Psoas muscle (tissue), 8 donors: Measurements from ENCODE around the gene TUFT1. TPM values are rescaled to one million over a fixed set of nuclear protein-coding genes. Genes with fewer than 3 reads are reported as not detected.
A peak's percentile ranks its signal among the peaks of the same experiment; 100 is the strongest.

Experiments used
- ATAC-seq, 4 donors: fragments of 200-7000 bp; cut with Tn5 transposase; one replicate each; pipeline ENCODE4 v1.9.1; 2020; ENCODE audit warnings: moderate library complexity in 3 of 4, mild to moderate bottlenecking in 2 of 4
- DNase-seq, 2 donors: peaks; one replicate each; pipeline ENCODE4 v3.0.0-alpha.2; 2020
- H3K27ac ChIP-seq: fragments of 200-600 bp; one replicate; pipeline ENCODE4 v1.8.0; 2022
- H3K27me3 ChIP-seq, 3 donors: fragments of 200-600 bp in 1 of 3; one replicate each; pipeline versions ENCODE4 v1.6.1 to v1.8.0; 2013 to 2022; ENCODE audit warnings: low read length in 2 of 3, mild to moderate bottlenecking in 2 of 3, moderate library complexity in 1 of 3; ENCODE audit not compliant: insufficient read depth in 3 of 3
- H3K36me3 ChIP-seq, 2 donors: fragments of 200-600 bp in 1 of 2; one replicate each; pipeline versions ENCODE4 v1.6.1 to v1.8.0; 2013 to 2022; ENCODE audit warnings: low read depth in 1 of 2, mild to moderate bottlenecking in 1 of 2, moderate library complexity in 1 of 2; ENCODE audit not compliant: insufficient read depth in 1 of 2
- H3K4me1 ChIP-seq: fragments of 200-600 bp; one replicate; pipeline ENCODE4 v1.8.0; 2022
- H3K4me3 ChIP-seq: fragments of 200-600 bp; one replicate; pipeline ENCODE4 v1.8.0; 2022; ENCODE audit warnings: mild to moderate bottlenecking
- H3K9me3 ChIP-seq: fragments of 200-600 bp; one replicate; pipeline ENCODE4 v1.8.0; 2022
- CTCF ChIP-seq: fragments of 200-600 bp; IDR thresholded peaks from one replicate; pipeline ENCODE4 v1.8.0; 2022; ENCODE audit warnings: antibody characterized with exemption
- WGBS, 3 donors: extraction: QIAGEN DNeasy Blood & Tissue Kit; methylation state at CpG; one replicate each; pipeline versions ENCODE4 v1.1.6 to v1.1.7; 2013; 5-methylcytosine and 5-hydroxymethylcytosine counted together
- intact Hi-C, 2 donors: fragments of 100-400 bp; cut with DNase I; formaldehyde crosslinking; loops; one replicate each; pipeline versions ENCODE4 v1.11.0 to v1.14.2; 2022
- long read RNA-seq, 2 donors: library from polyadenylated mRNA; unstranded; transcript quantifications; one replicate each; pipeline ENCODE4 v2.0.0, GENCODE V29; 2021
- polyA plus RNA-seq, 3 donors: library from polyadenylated mRNA; stranded (reverse); fragments of 200-250 nt; gene quantifications; one replicate each; pipeline ENCODE4 v1.2.3, GENCODE V29; 2013
- total RNA-seq, 4 donors: library from RNA; stranded (reverse); fragmentation: NEBNext Ultra II Directional in 2 of 4; extraction: Animal tissue kit (Norgen Biotek cat#: 25700) in 2 of 4; gene quantifications; one replicate each; pipeline versions ENCODE4 v1.2.1 to v1.2.4, GENCODE V29; 2021 to 2023
- donor health status: healthy with polysubstance abuse.
- donor health status: DM: no; HTN: no; CAD: no; lungs with moderate emphysema.
- donor health status: Bipolar disorder and iron deficiency.
- donor health status: healthy.
- donor health status: DM: yes; HTN: yes; CAD: no.
- donor health status: DM: no; HTN: no; CAD: no.
- donor health status: DM: no; HTN: no; CAD: no.
- donor health status: DM: yes; HTN: yes; CAD: no.

Gene TUFT1, protein sequence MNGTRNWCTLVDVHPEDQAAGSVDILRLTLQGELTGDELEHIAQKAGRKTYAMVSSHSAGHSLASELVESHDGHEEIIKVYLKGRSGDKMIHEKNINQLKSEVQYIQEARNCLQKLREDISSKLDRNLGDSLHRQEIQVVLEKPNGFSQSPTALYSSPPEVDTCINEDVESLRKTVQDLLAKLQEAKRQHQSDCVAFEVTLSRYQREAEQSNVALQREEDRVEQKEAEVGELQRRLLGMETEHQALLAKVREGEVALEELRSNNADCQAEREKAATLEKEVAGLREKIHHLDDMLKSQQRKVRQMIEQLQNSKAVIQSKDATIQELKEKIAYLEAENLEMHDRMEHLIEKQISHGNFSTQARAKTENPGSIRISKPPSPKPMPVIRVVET
- total RNA-seq (1 to 10 TPM in 3 of 4 donors, under 1 TPM in 1; 0.97 to 5.3 (median 1.7) TPM), polyA plus RNA-seq (1 to 10 TPM in 2 of 3 donors, under 1 TPM in 1; 0.86 to 3.0 (median 1.1) TPM)
- long read RNA-seq, donor 1 = 0 reads
- long read RNA-seq, donor 2, partial matches to known transcripts = 0 of 3 reads
- long read RNA-seq, donor 2, other reads (novel, unspliced or antisense) = 1 of 3 reads

DNA sequence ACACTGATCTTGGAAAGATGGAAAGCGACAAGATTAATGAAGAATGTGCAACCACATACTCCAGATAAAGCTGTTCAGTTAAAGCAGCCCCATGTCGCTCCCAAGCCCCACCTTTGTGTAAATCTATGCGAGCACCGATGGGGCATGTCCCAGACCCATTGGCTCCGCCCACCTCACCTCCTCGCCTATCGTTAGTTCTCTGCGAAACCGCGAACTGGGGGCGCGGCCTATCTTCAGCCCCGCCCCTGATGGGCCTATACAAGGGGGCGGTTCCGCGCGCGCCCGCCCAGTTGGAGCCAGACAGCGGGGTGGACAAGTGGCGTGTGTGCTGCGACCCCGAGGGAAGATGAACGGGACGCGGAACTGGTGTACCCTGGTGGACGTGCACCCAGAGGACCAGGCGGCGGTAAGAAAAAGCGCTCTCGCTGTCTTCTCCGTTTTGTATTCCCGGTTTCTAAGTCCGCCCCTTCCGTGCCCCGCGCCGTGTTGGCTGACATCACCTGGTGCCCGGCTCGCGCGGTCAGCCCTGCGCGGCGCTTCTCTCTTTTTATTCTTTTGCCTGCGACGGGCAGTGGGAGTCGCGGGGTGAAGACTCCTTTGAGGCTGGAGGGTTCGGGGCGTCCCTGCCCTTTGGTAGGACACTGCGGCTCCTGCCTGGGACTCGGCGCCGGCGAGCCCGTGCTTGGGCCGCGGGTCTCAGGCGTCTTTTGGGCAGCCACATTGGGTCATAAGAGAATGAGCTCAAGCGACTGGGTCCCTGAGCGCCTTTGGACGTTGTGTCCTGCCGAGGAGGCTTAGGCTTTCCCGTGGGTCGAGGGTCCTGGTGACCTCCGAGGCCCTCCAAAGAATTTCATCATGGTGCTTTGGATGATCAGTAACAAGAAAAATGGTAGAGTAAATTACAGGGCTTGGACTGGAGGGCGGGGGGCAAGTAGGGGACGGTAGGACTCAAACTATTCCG is at the start of gene TUFT1:
Gene TUFT1 (plus strand): TSS at position 289 of the 961 bp plus-strand sequence. CDS start 58 bp downstream, at position 347.
- Histone ChIP-seq H3K9me3 (no peaks in the 10 kb centered on the region), H3K4me1 (peaks cover 9% of the 10 kb centered on the region), H3K27me3 (no peaks in the 10 kb centered on the region), H3K36me3 (no peaks in the 10 kb centered on the region), H3K27ac (peak within 1 kb of the TSS; percentile 81), H3K4me3 (peak within 1 kb of the TSS; percentile 90)
- WGBS, 3 donors = 2 to 5% (median 4%) methylated on average over 61 to 70 of the region's 70 CpGs
- intact Hi-C loops = loop anchor here in 1 of 2 donors (5.0 kb wide), 1 partner anchor 297 kb away; the partner anchor contains the start of gene C2CD4D
- TF ChIP-seq CTCF = no peak
- ATAC-seq = peak; percentile 92 to 97 (median 94)
- DNase-seq = peak; percentile 91 to 95

DNA sequence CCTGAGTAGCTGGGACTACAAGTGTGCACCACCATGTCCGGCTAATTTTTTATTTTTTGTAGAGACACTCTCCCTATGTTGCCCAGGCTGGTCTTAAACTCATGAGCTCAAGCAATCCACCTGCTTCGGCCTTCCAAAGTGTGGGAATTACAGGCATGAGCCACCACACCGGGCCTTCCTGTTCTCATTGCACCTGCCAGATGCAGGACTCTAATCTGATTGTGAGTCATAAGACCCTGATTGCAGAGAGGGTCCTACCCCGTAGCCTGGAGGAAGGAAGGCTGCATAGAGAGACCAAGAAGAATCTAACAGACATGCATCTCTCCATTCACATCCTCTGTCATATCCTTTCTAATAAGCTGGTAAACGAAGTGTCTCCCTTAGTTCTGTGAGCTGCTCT is 48.5 kb upstream of the TUFT1 start:
- WGBS, 3 donors = 73 to 82% (median 74%) methylated on average over 5 of the region's 5 CpGs
- H3K27me3 ChIP-seq = no peaks in the 10 kb centered on the region
- H3K4me3 ChIP-seq = no peak overlapping the region
- H3K27ac ChIP-seq = no peak overlapping the region
- intact Hi-C loops = no loop called here
- H3K9me3 ChIP-seq = no peaks in the 10 kb centered on the region
- no peak for ATAC-seq
- DNase-seq = no peak
- no peaks in the 10 kb centered on the region for H3K4me1 ChIP-seq
- no peak for TF ChIP-seq CTCF
- no peaks in the 10 kb centered on the region for H3K36me3 ChIP-seq

- Histone ChIP-seq H3K4me3 (no peak overlapping the region), H3K4me1 (no peaks in the 10 kb centered on the region), H3K27me3 (no peaks in the 10 kb centered on the region), H3K27ac (no peak overlapping the region), H3K9me3 (no peaks in the 10 kb centered on the region), H3K36me3 (no peaks in the 10 kb centered on the region)
- ATAC-seq (no peak), DNase-seq (no peak)
- no peak for TF ChIP-seq CTCF
- 65 to 83% (median 74%) methylated on average over 1 of the region's 1 CpG for WGBS, 3 donors
- intact Hi-C loops = no loop called here
Measured at GRCh38 chr1:151492120-151492519, 48.0 kb upstream of the TUFT1 start.

- Histone ChIP-seq H3K27me3 (no peaks in the 10 kb centered on the region), H3K27ac (no peak overlapping the region), H3K36me3 (no peaks in the 10 kb centered on the region), H3K4me3 (no peak overlapping the region), H3K9me3 (no peaks in the 10 kb centered on the region), H3K4me1 (no peaks in the 10 kb centered on the region)
- no peak for TF ChIP-seq CTCF
- DNase-seq = no peak
- WGBS, 3 donors = 75 to 93% (median 83%) methylated on average over 3 of the region's 3 CpGs
- intact Hi-C loops = no loop called here
- ATAC-seq = no peak
Measured at GRCh38 chr1:151493042-151493441, 47.1 kb upstream of the TUFT1 start.
